ENCODE measurements around the gene CHST7. TPM values are rescaled to one million over a fixed set of nuclear protein-coding genes. Genes with fewer than 3 reads are reported as not detected.

CHST7 gene
- total RNA-seq, 2 experiments from 2014 or later = 2.0 to 2.5 TPM

- DNase-seq (no peak), ATAC-seq (no peak)
- Mint-ChIP-seq H3K4me3 (no peak overlapping the region), H3K9me3 (ENCODE audit: low read depth) (no peaks in the 10 kb centered on the region), H3K36me3 (ENCODE audit: low read depth) (peaks cover 41% of the 10 kb centered on the region), H3K27me3 (no peaks in the 10 kb centered on the region), H3K4me1 (peaks cover 45% of the 10 kb centered on the region), H3K27ac (no peak overlapping the region)
- intact Hi-C loops (cut with DNase I, micrococcal nuclease) = no loop called here
- ChIA-PET CTCF (interaction anchor here (0.8 kb wide), 1 partner anchor 55 kb away, joined by 3 read pairs; no protein-coding TSS in a partner anchor), POLR2A (no interaction called here)
Measured at GRCh38 chrX:46630141-46630540, 56.6 kb downstream of the CHST7 start.

- Mint-ChIP-seq H3K27me3 (no peaks in the 10 kb centered on the region), H3K36me3 (ENCODE audit: low read depth) (peaks cover 23% of the 10 kb centered on the region), H3K9me3 (ENCODE audit: low read depth) (no peaks in the 10 kb centered on the region), H3K27ac (peak overlapping the region; percentile 27), H3K4me1 (peaks cover 23% of the 10 kb centered on the region), H3K4me3 (no peak overlapping the region)
- no peak for DNase-seq
- POLR2A ChIA-PET = no interaction called here
- ATAC-seq = peak; percentile 48
- intact Hi-C loops (cut with DNase I, micrococcal nuclease) = no loop called here
- CTCF ChIA-PET = interaction anchor here (1.5 kb wide), 1 partner anchor 9 kb away, joined by 3 read pairs; no protein-coding TSS in a partner anchor
Measured at GRCh38 chrX:46634577-46634976, 61.0 kb downstream of the CHST7 start.

GRCh38 chrX:46635186-46635585 lies 61.6 kb downstream of the CHST7 start:
- POLR2A ChIA-PET = no interaction called here
- Mint-ChIP-seq H3K9me3 (ENCODE audit: low read depth) (no peaks in the 10 kb centered on the region), H3K27ac (peak overlapping the region; percentile 27), H3K4me3 (no peak overlapping the region), H3K27me3 (no peaks in the 10 kb centered on the region), H3K4me1 (peaks cover 21% of the 10 kb centered on the region), H3K36me3 (ENCODE audit: low read depth) (peaks cover 22% of the 10 kb centered on the region)
- CTCF ChIA-PET = no interaction called here
- DNase-seq (no peak), ATAC-seq (peak; percentile 66)
- intact Hi-C loops (cut with DNase I, micrococcal nuclease) = loop anchor here (5.0 kb wide), 2 partner anchors 63 to 88 kb away; partner anchors contain the start of genes CHST7 (in 1 of the 2) and ZNF674 (in 1 of the 2)

- DNase-seq (no peak), ATAC-seq (no peak)
- Mint-ChIP-seq H3K4me3 (no peak overlapping the region), H3K27ac (no peak overlapping the region), H3K9me3 (ENCODE audit: low read depth) (no peaks in the 10 kb centered on the region), H3K4me1 (peaks cover 21% of the 10 kb centered on the region), H3K27me3 (no peaks in the 10 kb centered on the region), H3K36me3 (ENCODE audit: low read depth) (peaks cover 16% of the 10 kb centered on the region)
- ChIA-PET POLR2A (no interaction called here), CTCF (no interaction called here)
- intact Hi-C loops (cut with DNase I, micrococcal nuclease) = loop anchor here (5.0 kb wide), 2 partner anchors 64 to 89 kb away; partner anchors contain the start of genes CHST7 (in 1 of the 2) and ZNF674 (in 1 of the 2)
Measured at GRCh38 chrX:46636223-46636622, 62.7 kb downstream of the CHST7 start.

- ATAC-seq = peak; percentile 65
- no peak overlapping the region for H3K4me3 Mint-ChIP-seq
Measured at GRCh38 chrX:46637938-46638337, 64.4 kb downstream of the CHST7 start.

GRCh38 chrX:46642145-46642544 lies 68.6 kb downstream of the CHST7 start:
- Mint-ChIP-seq H3K9me3 (ENCODE audit: low read depth) (no peaks in the 10 kb centered on the region), H3K27ac (no peak overlapping the region), H3K36me3 (ENCODE audit: low read depth) (peaks cover 9% of the 10 kb centered on the region), H3K4me1 (peaks cover 16% of the 10 kb centered on the region), H3K4me3 (no peak overlapping the region), H3K27me3 (no peaks in the 10 kb centered on the region)
- POLR2A ChIA-PET = no interaction called here
- DNase-seq (peak; percentile 14), ATAC-seq (peak; percentile 83)
- intact Hi-C loops (cut with DNase I, micrococcal nuclease) = loop anchor here (1.0 to 10.0 kb wide), 4 partner anchors 70 to 153 kb away; partner anchors contain the start of genes CHST7 (in 1 of the 2) and ZNF674 (in 1 of the 2)
- CTCF ChIA-PET = interaction anchor here (0.7 to 2.2 kb wide), 4 partner anchors 24 to 80 kb away, joined by 3 to 8 read pairs (median 4); no protein-coding TSS in a partner anchor

More at GRCh38 chrX:46637938-46638337, 64.4 kb downstream of the CHST7 start:
- POLR2A ChIA-PET = no interaction called here
- no peaks in the 10 kb centered on the region for H3K27me3 Mint-ChIP-seq
- H3K36me3 Mint-ChIP-seq (ENCODE audit: low read depth) = peaks cover 8% of the 10 kb centered on the region
- CTCF ChIA-PET = interaction anchor here (0.6 to 1.1 kb wide), 2 partner anchors 9 to 83 kb away, joined by 4 to 5 read pairs; no protein-coding TSS in a partner anchor
- DNase-seq = no peak
- H3K27ac Mint-ChIP-seq = no peak overlapping the region
- no peaks in the 10 kb centered on the region for H3K9me3 Mint-ChIP-seq (ENCODE audit: low read depth)
- intact Hi-C loops (cut with DNase I, micrococcal nuclease) = loop anchor here (5.0 kb wide), 2 partner anchors 66 to 91 kb away; partner anchors contain the start of genes CHST7 (in 1 of the 2) and ZNF674 (in 1 of the 2)
- peaks cover 26% of the 10 kb centered on the region for H3K4me1 Mint-ChIP-seq

DNA sequence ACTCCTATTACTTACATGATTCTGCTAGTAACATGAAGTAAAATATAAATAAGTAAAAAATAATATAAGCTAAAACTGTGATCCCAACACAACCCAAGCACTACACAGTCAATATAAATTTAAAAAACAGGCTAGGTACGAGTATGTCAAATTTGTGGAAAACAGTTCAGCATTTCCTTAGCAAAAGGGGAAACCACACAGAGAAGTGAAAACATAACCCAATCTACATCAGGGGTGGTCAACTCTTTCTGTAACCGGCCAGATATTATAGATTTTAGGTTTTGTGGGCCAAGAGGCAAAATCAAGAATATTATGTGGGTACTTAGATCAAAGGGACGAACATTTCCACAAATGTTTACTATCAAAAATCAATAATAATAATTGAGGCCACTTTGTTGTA lies 70.1 kb downstream of the CHST7 start:
- DNase-seq (no peak), ATAC-seq (no peak)
- Mint-ChIP-seq H3K27ac (no peak overlapping the region), H3K9me3 (ENCODE audit: low read depth) (no peaks in the 10 kb centered on the region), H3K4me3 (no peak overlapping the region), H3K36me3 (ENCODE audit: low read depth) (peaks cover 9% of the 10 kb centered on the region), H3K4me1 (peaks cover 8% of the 10 kb centered on the region), H3K27me3 (no peaks in the 10 kb centered on the region)
- intact Hi-C loops (cut with DNase I, micrococcal nuclease) = loop anchor here (5.0 to 10.0 kb wide), 3 partner anchors 71 to 151 kb away; partner anchors contain the start of genes CHST7 (in 1 of the 2) and ZNF674 (in 1 of the 2)
- CTCF ChIA-PET = interaction anchor here (0.6 to 2.2 kb wide), 3 partner anchors 9 to 81 kb away, joined by 3 to 8 read pairs (median 3); no protein-coding TSS in a partner anchor
- POLR2A ChIA-PET = no interaction called here

GRCh38 chrX:46645614-46646013 lies 72.0 kb downstream of the CHST7 start:
- H3K9me3 Mint-ChIP-seq (ENCODE audit: low read depth) = no peaks in the 10 kb centered on the region
- H3K4me1 Mint-ChIP-seq = peaks cover 9% of the 10 kb centered on the region
- ChIA-PET CTCF (no interaction called here), POLR2A (no interaction called here)
- intact Hi-C loops (cut with DNase I, micrococcal nuclease) = loop anchor here in 1 of 2 experiments (10.0 kb wide), 1 partner anchor 149 kb away; no protein-coding TSS in a partner anchor
- DNase-seq (no peak), ATAC-seq (no peak)
- peaks cover 9% of the 10 kb centered on the region for H3K36me3 Mint-ChIP-seq (ENCODE audit: low read depth)
- no peak overlapping the region for H3K27ac Mint-ChIP-seq
- H3K27me3 Mint-ChIP-seq = no peaks in the 10 kb centered on the region
- H3K4me3 Mint-ChIP-seq = no peak overlapping the region

GRCh38 chrX:46647251-46647650 lies 73.7 kb downstream of the CHST7 start:
- intact Hi-C loops (cut with DNase I, micrococcal nuclease) = loop anchor here in 1 of 2 experiments (10.0 kb wide), 1 partner anchor 148 kb away; no protein-coding TSS in a partner anchor
- H3K4me3 Mint-ChIP-seq = no peak overlapping the region
- CTCF ChIA-PET = no interaction called here
- no peaks in the 10 kb centered on the region for H3K27me3 Mint-ChIP-seq
- H3K27ac Mint-ChIP-seq = no peak overlapping the region
- ATAC-seq = no peak
- H3K4me1 Mint-ChIP-seq = peaks cover 6% of the 10 kb centered on the region
- POLR2A ChIA-PET = no interaction called here
- no peak for DNase-seq
- no peaks in the 10 kb centered on the region for H3K9me3 Mint-ChIP-seq (ENCODE audit: low read depth)
- peaks cover 9% of the 10 kb centered on the region for H3K36me3 Mint-ChIP-seq (ENCODE audit: low read depth)

Other genes starting within 250 kb of the CHST7 start
- gene ZNF674, start 28.3 kb upstream of the CHST7 start, total RNA-seq = 1 to 10 TPM; 2.0 to 2.6 TPM
- 10 to 100 TPM; 16.3 to 19.2 TPM for gene SLC9A7, start 185.4 kb downstream of the CHST7 start, total RNA-seq

Measured in activated CD4-positive, alpha-beta T cell treated with anti-CD3 and anti-CD28 coated beads for 36 hours (primary cell).